ENCODE results near the gene ACOX3.

- no peak for TF ChIP-seq CTCF (conservative IDR thresholded peaks at IDR 0.05)
- no peak for TF ChIP-seq ZFX (IDR thresholded peaks at IDR 0.05)
These were observed 1.8 kb downstream of the ACOX3 start for GRCh38 chr4:8438743-8439142.
